ENCODE measurements around the gene RTBDN. TPM values are rescaled to one million over a fixed set of nuclear protein-coding genes. Genes with fewer than 3 reads are reported as not detected.
A peak's percentile ranks its signal among the peaks of the same experiment; 100 is the strongest.

The RTBDN gene
- total and polyA plus RNA-seq, 10 of the 15 experiments (the other 5 are each of a cell fraction or from before 2014, with no cell fraction given) = 0.45 TPM; not detected in 9

DNA sequence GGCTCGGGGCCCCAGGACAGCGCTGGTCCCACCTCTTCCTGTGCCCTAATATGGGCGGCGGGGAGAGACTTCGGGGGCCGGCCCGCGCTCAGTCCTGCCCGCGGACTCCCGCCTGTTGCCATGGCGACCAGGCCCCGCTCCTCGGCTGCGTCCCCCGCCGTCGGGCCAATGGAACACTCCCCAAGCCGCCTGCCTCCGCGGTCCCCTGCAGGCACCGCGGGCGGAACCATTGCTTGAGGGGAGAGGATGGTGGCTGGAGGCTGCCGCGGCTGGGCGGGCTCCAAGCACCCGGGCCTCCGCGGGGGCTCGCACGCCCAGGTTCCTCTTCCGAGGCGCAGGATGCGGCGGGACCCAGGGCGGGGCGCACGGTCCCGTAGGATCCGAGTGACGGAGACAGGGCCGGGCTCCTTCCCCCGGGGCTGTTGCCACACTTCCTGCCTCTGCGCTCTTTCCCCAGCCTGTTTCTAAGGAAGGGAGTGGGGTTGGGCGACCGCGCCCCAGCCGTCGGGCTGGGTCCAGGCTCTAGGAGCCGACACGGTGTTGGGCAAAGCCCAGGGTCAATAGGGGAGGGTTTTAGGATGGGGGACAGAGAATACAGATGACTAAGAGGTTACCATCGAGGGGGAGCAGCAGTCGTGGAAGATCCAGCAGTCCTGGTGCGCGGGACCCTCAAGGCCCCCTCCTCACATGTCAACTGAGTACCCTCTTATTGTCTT, 44.3 kb downstream of the RTBDN start (continued):
- TF ChIP-seq HDAC6 (IDR thresholded peaks at IDR 0.05; ENCODE audit: unreplicated experiment) (no peak), KLF5 (IDR thresholded peaks at IDR 0.05; ENCODE audit: partially characterized antibody) (peak; percentile 99), ESRRA (IDR thresholded peaks at IDR 0.05; ENCODE audit: low read length) (0 out of 2 replicates have a peak, but pooled peaks have one; percentile 50), STAT3 (IDR thresholded peaks at IDR 0.05; ENCODE audit: low read depth, low read length) (no peak), RAD51 (IDR thresholded peaks at IDR 0.05) (no peak), POLR2A (IDR thresholded peaks at IDR 0.05; ENCODE audit: low read depth, low read length) (no peak), RAD21 (IDR thresholded peaks at IDR 0.05; ENCODE audit: insufficient read depth, low read depth, low read length) (no peak), MXI1 (IDR thresholded peaks at IDR 0.05; ENCODE audit: low read depth, low read length) (peak; percentile 96)
- TF ChIP-seq, protein P1, sequence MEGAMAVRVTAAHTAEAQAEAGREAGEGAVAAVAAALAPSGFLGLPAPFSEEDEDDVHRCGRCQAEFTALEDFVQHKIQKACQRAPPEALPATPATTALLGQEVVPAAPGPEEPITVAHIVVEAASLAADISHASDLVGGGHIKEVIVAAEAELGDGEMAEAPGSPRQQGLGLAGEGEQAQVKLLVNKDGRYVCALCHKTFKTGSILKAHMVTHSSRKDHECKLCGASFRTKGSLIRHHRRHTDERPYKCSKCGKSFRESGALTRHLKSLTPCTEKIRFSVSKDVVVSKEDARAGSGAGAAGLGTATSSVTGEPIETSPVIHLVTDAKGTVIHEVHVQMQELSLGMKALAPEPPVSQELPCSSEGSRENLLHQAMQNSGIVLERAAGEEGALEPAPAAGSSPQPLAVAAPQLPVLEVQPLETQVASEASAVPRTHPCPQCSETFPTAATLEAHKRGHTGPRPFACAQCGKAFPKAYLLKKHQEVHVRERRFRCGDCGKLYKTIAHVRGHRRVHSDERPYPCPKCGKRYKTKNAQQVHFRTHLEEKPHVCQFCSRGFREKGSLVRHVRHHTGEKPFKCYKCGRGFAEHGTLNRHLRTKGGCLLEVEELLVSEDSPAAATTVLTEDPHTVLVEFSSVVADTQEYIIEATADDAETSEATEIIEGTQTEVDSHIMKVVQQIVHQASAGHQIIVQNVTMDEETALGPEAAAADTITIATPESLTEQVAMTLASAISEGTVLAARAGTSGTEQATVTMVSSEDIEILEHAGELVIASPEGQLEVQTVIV (IDR thresholded peaks at IDR 0.05; ENCODE audit: borderline replicate concordance, partially characterized antibody) = peak; percentile 41
- TF ChIP-seq, protein P2, sequence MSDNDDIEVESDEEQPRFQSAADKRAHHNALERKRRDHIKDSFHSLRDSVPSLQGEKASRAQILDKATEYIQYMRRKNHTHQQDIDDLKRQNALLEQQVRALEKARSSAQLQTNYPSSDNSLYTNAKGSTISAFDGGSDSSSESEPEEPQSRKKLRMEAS (IDR thresholded peaks at IDR 0.05; ENCODE audit: low read depth, low read length) = no peak; the same call in 1 of the 2 replicates
- TF ChIP-seq, protein P3, sequence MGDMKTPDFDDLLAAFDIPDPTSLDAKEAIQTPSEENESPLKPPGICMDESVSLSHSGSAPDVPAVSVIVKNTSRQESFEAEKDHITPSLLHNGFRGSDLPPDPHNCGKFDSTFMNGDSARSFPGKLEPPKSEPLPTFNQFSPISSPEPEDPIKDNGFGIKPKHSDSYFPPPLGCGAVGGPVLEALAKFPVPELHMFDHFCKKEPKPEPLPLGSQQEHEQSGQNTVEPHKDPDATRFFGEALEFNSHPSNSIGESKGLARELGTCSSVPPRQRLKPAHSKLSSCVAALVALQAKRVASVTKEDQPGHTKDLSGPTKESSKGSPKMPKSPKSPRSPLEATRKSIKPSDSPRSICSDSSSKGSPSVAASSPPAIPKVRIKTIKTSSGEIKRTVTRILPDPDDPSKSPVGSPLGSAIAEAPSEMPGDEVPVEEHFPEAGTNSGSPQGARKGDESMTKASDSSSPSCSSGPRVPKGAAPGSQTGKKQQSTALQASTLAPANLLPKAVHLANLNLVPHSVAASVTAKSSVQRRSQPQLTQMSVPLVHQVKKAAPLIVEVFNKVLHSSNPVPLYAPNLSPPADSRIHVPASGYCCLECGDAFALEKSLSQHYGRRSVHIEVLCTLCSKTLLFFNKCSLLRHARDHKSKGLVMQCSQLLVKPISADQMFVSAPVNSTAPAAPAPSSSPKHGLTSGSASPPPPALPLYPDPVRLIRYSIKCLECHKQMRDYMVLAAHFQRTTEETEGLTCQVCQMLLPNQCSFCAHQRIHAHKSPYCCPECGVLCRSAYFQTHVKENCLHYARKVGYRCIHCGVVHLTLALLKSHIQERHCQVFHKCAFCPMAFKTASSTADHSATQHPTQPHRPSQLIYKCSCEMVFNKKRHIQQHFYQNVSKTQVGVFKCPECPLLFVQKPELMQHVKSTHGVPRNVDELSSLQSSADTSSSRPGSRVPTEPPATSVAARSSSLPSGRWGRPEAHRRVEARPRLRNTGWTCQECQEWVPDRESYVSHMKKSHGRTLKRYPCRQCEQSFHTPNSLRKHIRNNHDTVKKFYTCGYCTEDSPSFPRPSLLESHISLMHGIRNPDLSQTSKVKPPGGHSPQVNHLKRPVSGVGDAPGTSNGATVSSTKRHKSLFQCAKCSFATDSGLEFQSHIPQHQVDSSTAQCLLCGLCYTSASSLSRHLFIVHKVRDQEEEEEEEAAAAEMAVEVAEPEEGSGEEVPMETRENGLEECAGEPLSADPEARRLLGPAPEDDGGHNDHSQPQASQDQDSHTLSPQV (IDR thresholded peaks at IDR 0.05) = 0 out of 2 replicates have a peak, but pooled peaks have one; percentile 37
- TF ChIP-seq, protein P4, sequence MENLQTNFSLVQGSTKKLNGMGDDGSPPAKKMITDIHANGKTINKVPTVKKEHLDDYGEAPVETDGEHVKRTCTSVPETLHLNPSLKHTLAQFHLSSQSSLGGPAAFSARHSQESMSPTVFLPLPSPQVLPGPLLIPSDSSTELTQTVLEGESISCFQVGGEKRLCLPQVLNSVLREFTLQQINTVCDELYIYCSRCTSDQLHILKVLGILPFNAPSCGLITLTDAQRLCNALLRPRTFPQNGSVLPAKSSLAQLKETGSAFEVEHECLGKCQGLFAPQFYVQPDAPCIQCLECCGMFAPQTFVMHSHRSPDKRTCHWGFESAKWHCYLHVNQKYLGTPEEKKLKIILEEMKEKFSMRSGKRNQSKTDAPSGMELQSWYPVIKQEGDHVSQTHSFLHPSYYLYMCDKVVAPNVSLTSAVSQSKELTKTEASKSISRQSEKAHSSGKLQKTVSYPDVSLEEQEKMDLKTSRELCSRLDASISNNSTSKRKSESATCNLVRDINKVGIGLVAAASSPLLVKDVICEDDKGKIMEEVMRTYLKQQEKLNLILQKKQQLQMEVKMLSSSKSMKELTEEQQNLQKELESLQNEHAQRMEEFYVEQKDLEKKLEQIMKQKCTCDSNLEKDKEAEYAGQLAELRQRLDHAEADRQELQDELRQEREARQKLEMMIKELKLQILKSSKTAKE (IDR thresholded peaks at IDR 0.05; ENCODE audit: low read depth, poor library complexity, severe bottlenecking) = no peak
- TF ChIP-seq, protein P5, sequence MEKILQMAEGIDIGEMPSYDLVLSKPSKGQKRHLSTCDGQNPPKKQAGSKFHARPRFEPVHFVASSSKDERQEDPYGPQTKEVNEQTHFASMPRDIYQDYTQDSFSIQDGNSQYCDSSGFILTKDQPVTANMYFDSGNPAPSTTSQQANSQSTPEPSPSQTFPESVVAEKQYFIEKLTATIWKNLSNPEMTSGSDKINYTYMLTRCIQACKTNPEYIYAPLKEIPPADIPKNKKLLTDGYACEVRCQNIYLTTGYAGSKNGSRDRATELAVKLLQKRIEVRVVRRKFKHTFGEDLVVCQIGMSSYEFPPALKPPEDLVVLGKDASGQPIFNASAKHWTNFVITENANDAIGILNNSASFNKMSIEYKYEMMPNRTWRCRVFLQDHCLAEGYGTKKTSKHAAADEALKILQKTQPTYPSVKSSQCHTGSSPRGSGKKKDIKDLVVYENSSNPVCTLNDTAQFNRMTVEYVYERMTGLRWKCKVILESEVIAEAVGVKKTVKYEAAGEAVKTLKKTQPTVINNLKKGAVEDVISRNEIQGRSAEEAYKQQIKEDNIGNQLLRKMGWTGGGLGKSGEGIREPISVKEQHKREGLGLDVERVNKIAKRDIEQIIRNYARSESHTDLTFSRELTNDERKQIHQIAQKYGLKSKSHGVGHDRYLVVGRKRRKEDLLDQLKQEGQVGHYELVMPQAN (conservative IDR thresholded peaks at IDR 0.05) = 0 out of 2 replicates have a peak, but pooled peaks have one; percentile 17
- TF ChIP-seq, protein P6, sequence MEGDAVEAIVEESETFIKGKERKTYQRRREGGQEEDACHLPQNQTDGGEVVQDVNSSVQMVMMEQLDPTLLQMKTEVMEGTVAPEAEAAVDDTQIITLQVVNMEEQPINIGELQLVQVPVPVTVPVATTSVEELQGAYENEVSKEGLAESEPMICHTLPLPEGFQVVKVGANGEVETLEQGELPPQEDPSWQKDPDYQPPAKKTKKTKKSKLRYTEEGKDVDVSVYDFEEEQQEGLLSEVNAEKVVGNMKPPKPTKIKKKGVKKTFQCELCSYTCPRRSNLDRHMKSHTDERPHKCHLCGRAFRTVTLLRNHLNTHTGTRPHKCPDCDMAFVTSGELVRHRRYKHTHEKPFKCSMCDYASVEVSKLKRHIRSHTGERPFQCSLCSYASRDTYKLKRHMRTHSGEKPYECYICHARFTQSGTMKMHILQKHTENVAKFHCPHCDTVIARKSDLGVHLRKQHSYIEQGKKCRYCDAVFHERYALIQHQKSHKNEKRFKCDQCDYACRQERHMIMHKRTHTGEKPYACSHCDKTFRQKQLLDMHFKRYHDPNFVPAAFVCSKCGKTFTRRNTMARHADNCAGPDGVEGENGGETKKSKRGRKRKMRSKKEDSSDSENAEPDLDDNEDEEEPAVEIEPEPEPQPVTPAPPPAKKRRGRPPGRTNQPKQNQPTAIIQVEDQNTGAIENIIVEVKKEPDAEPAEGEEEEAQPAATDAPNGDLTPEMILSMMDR (IDR thresholded peaks at IDR 0.05 in 2 of 3, conservative IDR thresholded peaks at IDR 0.05 in 1 of 3; ENCODE audit: control insufficient read depth in 2 of 3, extremely low read depth in 1 of 3, insufficient read depth in 1 of 3, low read depth in 3 of 3, low read length in 3 of 3) = no peak
